D341Med (cell line): ENCODE results near the gene NAA10.
A peak's percentile ranks its signal among the peaks of the same experiment; 100 is the strongest.

Experiments
- DNase-seq: peaks from one replicate; pipeline ENCODE4 v3.0.0; 2012; ENCODE audit warnings: low spot score

Gene NAA10

DNA sequence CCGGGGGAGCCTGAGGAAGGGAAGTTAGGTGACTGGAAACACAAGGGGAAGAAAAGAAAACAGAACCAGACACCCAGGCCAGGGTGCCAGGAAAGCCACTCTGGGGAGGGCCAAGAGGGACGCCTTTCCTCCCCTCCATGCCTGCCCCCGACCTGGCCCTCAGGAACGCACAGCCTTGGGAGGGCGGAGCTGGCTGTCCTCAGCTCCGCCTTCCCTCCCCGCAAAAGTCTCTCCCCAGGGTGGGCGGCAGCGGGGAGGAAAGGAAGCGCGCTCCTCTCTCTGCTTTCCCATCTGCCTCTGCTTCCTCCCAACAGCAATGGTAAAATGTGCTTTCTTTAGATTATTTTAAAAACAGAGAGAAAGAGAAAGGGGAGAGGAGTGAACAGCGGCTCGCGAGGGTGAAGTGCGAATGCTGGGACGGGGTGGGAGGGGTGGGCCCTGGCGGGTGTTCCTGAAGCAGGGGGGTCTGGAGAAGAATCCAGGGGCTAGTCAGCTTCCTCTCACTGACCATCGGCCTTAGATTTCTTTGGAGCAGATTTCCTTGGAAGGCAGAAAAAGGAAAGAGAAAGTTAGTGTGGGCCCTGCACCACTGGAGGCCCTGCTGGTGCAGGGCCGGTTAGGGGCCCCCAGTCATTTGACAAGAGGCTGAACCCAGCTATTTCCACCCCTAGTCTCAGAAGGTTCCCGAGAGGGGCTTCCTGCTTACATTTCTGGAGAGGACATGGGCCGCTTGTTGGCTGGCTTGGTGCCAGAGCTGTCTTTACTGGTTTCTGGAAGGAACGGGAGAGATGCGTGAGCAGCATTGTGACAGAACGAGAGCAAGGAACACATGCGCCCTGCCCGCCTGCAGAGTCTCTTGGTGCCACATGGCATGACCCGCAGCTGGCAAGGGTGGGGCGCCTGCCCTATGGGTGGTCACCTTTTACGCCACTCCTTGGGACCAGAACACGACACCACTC, 14.3 kb upstream of the NAA10 start:
- no peak for DNase-seq

GRCh38 chrX:153948002-153948466, 13.2 kb upstream of the NAA10 start:
- DNase-seq = no peak

GRCh38 chrX:153947009-153947769, 12.4 kb upstream of the NAA10 start:
- DNase-seq = peak; percentile 82

- DNase-seq = no peak
These were observed 11.4 kb upstream of the NAA10 start for GRCh38 chrX:153945956-153946943.

GRCh38 chrX:153944800-153945150, 9.9 kb upstream of the NAA10 start:
- DNase-seq = no peak

DNA sequence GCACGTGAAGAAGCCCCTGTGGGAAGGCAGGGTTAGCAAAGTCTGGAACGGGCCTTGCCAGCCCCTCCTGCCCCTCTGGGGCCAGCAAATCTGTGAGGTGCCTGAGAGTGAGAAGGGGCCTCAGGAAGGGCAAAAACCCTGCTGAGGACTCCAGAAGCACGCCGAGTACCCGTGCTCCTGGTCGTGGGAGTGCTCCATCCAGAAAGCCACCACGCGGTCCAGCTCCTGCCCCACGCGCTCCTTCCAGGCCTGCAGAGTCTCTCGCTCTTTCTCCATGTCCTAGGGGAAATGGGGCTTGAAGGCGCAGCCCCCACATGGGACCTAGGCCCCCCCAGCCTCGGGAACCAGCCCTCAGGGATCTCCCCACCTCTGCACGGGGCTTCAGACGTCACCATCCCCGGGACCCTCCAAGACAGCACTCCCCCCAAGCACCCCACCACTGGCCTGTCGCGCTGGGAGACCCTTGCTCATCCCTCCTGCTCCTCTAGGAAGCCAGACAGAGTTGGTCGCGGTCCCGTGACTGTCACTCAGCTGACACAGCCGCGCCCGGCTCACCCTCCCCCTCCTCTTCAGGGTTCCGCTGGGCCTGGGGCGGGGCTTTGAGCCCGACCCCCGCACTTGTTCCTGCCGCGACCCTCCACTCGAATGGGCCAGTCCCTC, 9.4 kb upstream of the NAA10 start, which contains the start of gene RENBP:
Gene RENBP (minus strand): TSS at position 504 of the 660 bp plus-strand sequence. CDS start 33 bp downstream, at position 471.
- no peak for DNase-seq

DNA sequence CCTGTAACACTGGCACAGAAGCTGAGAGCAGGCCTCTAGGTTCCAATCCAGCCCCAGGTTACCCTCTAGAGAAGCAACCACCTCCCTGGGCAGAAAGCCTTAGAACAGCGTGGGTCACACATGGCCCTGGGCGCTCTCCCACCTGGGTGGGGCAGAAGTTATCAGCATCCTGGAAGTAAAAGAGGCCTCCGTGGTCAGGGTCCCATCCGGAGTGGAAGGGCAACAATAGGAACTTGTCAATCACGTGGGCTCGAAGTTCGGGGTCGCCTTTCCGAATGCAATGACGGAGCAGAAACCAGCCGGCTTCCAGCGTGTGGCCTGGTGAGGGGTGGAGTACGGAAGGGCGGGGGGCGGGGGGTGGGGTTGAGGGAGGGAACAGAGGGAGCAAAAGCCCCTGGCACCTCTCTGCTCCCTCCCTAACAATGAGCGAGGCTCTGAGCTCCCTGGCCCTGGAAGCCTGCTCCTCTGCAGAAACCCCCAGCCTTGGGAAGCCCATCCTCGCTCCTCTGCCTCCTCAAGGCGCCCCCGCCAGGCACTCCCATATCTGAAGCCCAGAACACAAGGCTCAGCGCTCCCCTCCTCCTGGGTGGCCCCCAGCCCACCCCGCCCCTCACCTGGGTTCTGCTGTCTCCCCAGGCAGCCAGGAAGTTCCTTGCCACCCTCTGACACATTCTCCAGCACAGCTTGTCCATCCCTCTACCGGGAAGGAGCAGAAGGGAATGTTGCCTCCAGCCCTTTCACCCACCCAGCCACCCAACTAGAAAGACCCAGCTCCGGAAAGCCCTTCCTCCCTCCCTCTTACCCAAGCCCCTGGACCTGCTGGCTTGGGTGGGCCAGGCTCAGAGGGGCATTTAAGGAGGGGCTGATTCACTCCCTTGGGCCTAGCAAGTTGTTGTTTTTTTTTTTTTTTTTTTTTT, 6.8 kb upstream of the NAA10 start:
- no peak for DNase-seq

- no peak for DNase-seq
These were observed 4.7 kb upstream of the NAA10 start for GRCh38 chrX:153939573-153939972.

DNA sequence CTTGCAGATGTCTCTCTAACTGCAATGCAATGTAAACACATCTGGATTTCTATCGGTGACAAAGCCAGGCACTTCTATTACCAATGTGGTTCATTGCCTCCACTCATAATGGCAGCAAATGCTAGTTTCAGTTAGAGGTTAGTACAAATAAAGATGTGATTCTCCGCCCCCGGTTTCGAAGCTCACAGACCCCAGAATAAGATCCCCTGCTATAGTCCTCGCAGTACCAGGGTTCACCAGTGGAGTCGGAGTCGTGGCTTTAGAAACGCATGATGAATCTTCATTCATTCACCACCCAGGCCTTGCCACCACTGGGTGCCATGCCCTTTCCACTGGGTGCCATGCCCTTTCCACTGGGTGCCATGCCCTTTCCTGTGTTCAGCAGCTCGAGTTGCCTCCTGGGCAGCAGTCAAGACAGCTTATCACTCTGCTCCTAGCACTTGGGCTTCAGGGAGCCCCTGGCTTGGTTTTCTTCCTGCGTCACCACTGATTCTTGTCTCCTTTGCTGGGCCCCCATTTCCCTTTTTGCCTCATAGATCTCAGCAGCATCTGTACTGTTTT, 3.5 kb upstream of the NAA10 start:
- DNase-seq = no peak

GRCh38 chrX:153937056-153937455, 2.2 kb upstream of the NAA10 start:
- no peak for DNase-seq

- no peak for DNase-seq
These were observed 552 bp upstream of the NAA10 start for GRCh38 chrX:153935326-153935851.

GRCh38 chrX:153934148-153934761, 582 bp downstream of the NAA10 start:
- DNase-seq = no peak

- DNase-seq = no peak
These were observed 1.1 kb downstream of the NAA10 start for GRCh38 chrX:153933748-153934147.

DNA sequence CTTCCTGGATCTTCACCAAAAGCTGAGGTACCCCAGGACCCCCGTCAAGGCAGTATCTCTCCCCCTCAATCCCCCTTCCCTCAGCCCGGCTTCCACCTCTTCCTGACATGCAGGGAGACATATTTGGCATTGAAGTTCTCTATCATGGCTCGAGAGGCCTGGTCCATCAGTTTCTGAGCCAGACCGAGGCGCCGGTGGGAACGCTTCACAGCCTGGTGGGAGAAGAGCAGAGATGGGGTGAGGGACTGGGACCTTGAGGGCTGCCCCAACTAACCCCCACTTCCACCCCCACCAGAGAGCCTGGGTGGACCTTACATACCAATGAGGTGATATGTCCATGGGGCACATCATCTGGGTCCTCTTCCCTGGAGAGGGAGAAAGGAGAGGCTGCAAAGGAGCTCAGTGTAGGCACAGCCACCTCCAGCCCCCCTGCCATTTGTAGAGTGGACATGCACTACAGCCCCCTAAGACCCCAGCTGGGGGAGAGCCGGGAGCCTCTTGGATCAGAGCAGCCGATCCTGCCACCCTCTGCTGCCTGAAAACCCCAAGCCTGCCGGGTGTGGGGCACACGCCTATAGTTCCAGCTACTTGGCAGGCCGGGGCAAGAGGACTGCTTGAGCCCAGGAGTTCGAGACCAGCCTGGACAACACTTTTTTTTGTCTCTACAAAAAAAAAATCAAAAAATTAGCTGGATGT, 2.5 kb downstream of the NAA10 start:
- no peak for DNase-seq

- DNase-seq = no peak
These were observed 3.1 kb downstream of the NAA10 start for GRCh38 chrX:153931748-153932147.

GRCh38 chrX:153931151-153931550, 3.7 kb downstream of the NAA10 start:
- DNase-seq = no peak

DNA sequence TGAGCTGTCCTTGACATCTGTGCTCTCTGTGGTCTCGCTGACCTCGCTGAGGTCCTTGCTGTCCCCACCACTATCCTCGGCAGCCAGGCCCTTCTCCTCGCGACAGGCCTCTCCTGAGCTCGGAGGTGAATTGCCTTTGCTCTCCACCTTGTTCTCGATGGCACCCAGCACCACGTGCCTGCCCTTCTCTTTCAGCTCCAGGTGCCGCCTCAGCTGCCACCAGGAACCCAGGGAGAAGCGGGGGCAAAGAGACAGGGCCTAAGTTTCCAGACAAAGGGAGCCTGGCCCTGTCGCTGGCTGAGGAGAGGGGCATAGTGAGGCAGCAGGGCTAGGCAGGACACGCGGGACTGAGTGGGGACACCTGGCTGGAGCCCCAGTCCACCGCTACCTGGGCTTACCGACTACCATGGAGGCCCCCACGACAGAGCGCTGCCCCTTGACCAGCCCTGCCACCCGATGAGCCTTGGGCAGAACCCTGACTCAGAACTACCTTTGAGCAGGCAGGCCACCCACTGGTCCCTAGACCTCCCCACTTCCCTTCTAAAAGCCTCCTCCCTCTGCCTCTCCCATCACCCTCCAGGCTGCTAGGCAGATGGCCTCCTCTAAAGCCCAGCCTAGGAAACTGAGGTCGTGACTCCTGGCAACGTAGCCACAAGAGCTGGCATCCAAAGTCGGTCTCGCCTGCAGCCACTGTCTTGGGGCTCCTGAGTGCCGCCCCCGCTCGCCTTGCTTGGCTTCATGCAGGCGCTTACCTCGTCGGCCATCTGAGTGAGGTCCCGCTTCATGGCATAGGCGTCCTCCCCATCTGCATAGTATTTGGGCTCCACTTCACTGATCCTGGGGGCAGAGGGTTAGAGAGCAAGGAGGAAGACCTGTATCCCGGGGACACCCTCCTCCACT, 4.6 kb downstream of the NAA10 start:
- no peak for DNase-seq
